ENCODE data around the gene ZNF468.
"Not testable (repeated sequence)": the region's sequence is repeated elsewhere in the genome, so short reads cannot be mapped to it uniquely, and the experiment has no call there.

The ZNF468 gene

DNA sequence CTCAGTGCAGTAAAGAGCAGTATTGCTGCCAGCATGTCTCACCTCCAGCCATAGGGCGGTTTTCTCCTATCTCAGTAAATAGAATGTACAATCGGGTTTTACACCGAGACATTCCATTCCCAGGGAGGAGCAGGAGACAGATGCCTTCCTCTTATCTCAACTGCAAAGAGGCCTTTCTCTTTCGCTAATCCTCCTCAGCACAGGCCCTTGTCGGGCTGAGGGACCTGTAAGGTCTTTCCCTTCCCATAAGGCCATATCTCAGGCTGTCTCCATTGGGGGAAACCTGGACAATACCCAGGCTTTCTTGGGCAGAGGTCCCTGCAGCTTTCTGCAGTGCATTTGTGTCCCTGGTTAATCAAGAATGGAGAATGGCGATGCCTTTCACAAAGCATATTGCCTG is 15.6 kb upstream of the ZNF468 start:
- H3K36me3 ChIP-seq (ENCODE audit: control insufficient read depth, insufficient read depth, low read length); H3K9ac ChIP-seq (ENCODE audit: low read length); H3K27ac ChIP-seq (ENCODE audit: low read depth, low read length); H3K27me3 ChIP-seq (ENCODE audit: control insufficient read depth, insufficient read depth, low read length); H3K4me1 ChIP-seq (ENCODE audit: control insufficient read depth, insufficient read depth, low read length); H3K4me3 ChIP-seq (ENCODE audit: low read length): not testable (repeated sequence)

DNA sequence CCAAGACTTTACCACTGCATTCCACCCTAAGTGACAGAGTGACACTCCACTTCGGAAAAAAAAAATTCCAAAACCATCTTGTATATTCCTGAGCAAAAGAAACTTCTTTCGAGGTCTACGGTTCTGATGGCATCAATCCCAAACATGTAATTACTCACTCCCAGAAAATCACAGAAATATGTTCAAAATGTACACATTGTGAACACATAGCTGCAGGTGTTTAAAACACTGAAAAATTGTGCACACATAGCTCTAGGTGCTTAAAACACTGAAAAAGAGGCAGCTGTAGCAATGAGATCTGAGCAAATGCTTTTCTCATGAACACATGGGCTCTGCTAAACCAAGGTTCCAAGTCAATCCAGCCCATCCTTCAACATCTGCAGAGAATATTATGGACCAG is 14.0 kb upstream of the ZNF468 start:
- Histone ChIP-seq H3K36me3 (ENCODE audit: control insufficient read depth, insufficient read depth, low read length) (no peaks in the 10 kb centered on the region), H3K27me3 (ENCODE audit: control insufficient read depth, insufficient read depth, low read length) (no peaks in the 10 kb centered on the region), H3K9ac (ENCODE audit: low read length) (no peak overlapping the region), H3K4me3 (ENCODE audit: low read length) (no peak overlapping the region), H3K27ac (ENCODE audit: low read depth, low read length) (no peak overlapping the region), H3K4me1 (ENCODE audit: control insufficient read depth, insufficient read depth, low read length) (no peaks in the 10 kb centered on the region)

GRCh38 chr19:52868031-52868430 is 10.6 kb upstream of the ZNF468 start:
- H3K27ac ChIP-seq (ENCODE audit: low read depth, low read length); H3K9ac ChIP-seq (ENCODE audit: low read length); H3K4me3 ChIP-seq (ENCODE audit: low read length); H3K36me3 ChIP-seq (ENCODE audit: control insufficient read depth, insufficient read depth, low read length); H3K27me3 ChIP-seq (ENCODE audit: control insufficient read depth, insufficient read depth, low read length); H3K4me1 ChIP-seq (ENCODE audit: control insufficient read depth, insufficient read depth, low read length): not testable (repeated sequence)

DNA sequence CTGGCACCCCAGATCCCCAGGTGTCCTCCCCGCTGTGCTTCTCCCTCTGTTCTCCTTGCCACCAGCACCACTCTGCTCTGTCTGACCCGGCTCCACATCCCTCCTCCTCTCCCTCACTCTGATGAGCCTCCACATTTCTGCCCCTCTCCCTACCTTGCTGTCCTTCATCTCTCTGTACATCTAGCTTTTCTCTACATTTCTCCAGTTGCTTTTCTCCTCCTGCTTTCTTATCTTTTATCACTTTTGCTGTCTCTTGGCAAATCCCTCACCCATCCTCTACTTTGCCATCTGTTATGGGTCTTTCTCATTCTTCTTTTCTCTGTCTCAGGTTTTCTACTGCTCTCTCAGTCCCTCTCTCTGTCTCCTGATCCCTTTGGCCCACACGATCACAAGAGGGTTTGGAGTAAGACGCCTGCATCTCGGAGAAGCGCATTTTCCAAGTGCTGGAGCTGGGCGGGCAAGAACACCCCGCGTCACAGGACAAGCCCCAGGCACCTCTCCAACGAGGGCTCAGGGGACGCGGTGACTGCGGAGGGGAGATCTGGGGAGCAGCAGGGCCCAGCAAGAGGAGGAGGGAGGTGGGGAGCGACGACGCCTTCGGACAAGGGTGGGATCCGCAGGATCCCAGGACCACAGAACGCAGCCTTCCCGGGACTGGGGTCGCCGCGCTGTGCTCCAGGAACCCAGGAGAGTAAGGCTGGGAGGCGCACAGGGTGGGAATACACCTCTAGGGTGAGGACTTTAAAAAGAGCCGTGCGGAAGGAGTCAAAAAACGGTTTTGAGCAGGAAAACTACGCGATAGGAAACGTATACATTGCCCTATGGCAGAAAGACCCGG is 660 bp downstream of the ZNF468 start:
- Histone ChIP-seq H3K9ac (ENCODE audit: low read length) (peak overlapping the region; percentile 77), H3K4me3 (ENCODE audit: low read length) (peak overlapping the region; percentile 91)
- H3K27ac ChIP-seq (ENCODE audit: low read depth, low read length); H3K36me3 ChIP-seq (ENCODE audit: control insufficient read depth, insufficient read depth, low read length); H3K27me3 ChIP-seq (ENCODE audit: control insufficient read depth, insufficient read depth, low read length); H3K4me1 ChIP-seq (ENCODE audit: control insufficient read depth, insufficient read depth, low read length): not testable (repeated sequence)

GRCh38 chr19:52847352-52847751 is 10.1 kb downstream of the ZNF468 start:
- H3K4me1 ChIP-seq (ENCODE audit: control insufficient read depth, insufficient read depth, low read length); H3K27me3 ChIP-seq (ENCODE audit: control insufficient read depth, insufficient read depth, low read length); H3K27ac ChIP-seq (ENCODE audit: low read depth, low read length); H3K9ac ChIP-seq (ENCODE audit: low read length); H3K4me3 ChIP-seq (ENCODE audit: low read length): not testable (repeated sequence)
- peaks cover 45% of the 10 kb centered on the region for H3K36me3 ChIP-seq (ENCODE audit: control insufficient read depth, insufficient read depth, low read length)

- H3K4me1 ChIP-seq (ENCODE audit: control insufficient read depth, insufficient read depth, low read length); H3K4me3 ChIP-seq (ENCODE audit: low read length); H3K27ac ChIP-seq (ENCODE audit: low read depth, low read length); H3K9ac ChIP-seq (ENCODE audit: low read length); H3K27me3 ChIP-seq (ENCODE audit: control insufficient read depth, insufficient read depth, low read length): not testable (repeated sequence)
- H3K36me3 ChIP-seq (ENCODE audit: control insufficient read depth, insufficient read depth, low read length), result peaks cover 43% of the 10 kb centered on the region
Observed at GRCh38 chr19:52840825-52841465, 16.5 kb downstream of the ZNF468 start.

DNA sequence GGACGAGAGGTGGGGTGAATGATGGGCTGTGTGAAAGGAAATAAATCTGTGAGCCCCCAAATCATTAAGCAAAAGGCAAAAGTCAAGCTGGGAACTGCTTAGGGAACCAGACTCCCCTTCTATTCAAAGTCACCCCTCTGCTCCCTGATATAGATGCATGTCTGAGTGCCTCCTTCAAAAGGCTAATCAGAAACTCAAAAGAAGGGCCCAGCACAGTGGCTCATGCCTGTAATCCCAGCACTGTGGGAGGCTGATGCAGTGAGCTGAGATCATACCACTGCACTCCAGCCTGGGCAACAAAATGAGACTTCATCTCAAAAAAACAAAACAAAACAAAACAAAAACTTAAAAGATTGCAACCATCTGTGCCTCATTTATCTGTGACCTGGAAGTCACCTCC is 23.1 kb downstream of the ZNF468 start:
- not testable (repeated sequence) for H3K27ac ChIP-seq (ENCODE audit: low read depth, low read length); H3K27me3 ChIP-seq (ENCODE audit: control insufficient read depth, insufficient read depth, low read length); H3K4me3 ChIP-seq (ENCODE audit: low read length); H3K36me3 ChIP-seq (ENCODE audit: control insufficient read depth, insufficient read depth, low read length); H3K9ac ChIP-seq (ENCODE audit: low read length); H3K4me1 ChIP-seq (ENCODE audit: control insufficient read depth, insufficient read depth, low read length)

DNA sequence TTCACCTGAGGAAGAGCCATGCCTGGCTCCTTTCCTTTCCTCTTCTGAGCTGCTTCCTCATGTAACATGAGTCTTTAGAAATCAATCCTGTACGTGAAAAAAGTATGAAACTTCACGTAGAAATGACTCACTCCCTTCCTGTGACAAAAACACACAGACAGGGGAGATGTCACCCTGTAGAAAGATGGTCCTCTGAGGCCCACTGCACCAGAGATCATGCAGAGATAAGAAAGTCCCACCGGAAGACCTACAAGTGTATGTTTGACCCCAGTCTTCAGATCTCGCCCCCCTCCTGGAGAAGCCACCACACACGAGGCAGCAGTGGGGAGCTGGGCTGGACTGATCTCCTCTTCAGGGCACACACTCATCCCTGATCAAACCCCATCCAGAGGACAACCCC is 23.9 kb downstream of the ZNF468 start:
- H3K9ac ChIP-seq (ENCODE audit: low read length); H3K4me1 ChIP-seq (ENCODE audit: control insufficient read depth, insufficient read depth, low read length); H3K4me3 ChIP-seq (ENCODE audit: low read length); H3K36me3 ChIP-seq (ENCODE audit: control insufficient read depth, insufficient read depth, low read length); H3K27ac ChIP-seq (ENCODE audit: low read depth, low read length); H3K27me3 ChIP-seq (ENCODE audit: control insufficient read depth, insufficient read depth, low read length): not testable (repeated sequence)

DNA sequence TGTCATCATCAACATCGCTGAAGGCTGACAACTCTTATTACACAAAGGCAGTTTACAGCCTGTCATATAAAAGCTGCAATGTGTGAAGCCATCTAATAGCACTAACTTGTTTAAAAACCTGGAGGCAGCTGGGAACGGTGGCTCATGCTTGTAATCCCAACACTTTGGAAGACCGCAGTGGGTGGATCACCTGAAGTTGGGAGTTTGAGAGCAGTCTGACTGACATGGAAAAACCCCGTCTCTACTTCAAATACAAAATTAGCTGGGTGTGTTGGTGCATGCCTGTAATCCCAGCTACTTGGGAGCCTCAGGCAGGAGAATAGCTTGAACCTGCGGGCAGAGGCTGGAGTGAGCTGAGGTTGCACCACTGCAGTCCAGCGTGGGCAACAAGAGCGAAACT is 27.6 kb downstream of the ZNF468 start:
- H3K36me3 ChIP-seq (ENCODE audit: control insufficient read depth, insufficient read depth, low read length); H3K4me3 ChIP-seq (ENCODE audit: low read length); H3K27ac ChIP-seq (ENCODE audit: low read depth, low read length); H3K27me3 ChIP-seq (ENCODE audit: control insufficient read depth, insufficient read depth, low read length); H3K4me1 ChIP-seq (ENCODE audit: control insufficient read depth, insufficient read depth, low read length); H3K9ac ChIP-seq (ENCODE audit: low read length): not testable (repeated sequence)

DNA sequence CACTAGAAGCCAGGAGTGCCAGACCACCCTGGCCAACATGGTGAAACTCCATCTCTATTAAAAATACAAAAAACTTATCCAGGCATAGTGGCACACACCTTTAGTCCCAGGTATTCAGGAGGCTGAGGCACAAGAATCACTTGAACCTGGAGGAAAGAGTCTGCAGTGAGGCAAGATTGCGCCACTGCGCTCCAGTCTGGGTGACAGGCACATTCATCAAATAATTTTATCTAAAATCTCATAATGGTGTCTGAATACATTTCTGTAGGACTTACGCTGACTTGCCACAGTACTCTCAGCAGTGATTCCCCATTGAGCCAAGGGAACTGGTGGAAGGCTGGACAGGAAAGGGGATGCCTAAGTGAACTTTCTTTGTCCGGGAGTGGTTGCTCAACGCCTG is 31.7 kb downstream of the ZNF468 start:
- Histone ChIP-seq H3K4me1 (ENCODE audit: control insufficient read depth, insufficient read depth, low read length) (no peaks in the 10 kb centered on the region), H3K4me3 (ENCODE audit: low read length) (no peak overlapping the region), H3K27ac (ENCODE audit: low read depth, low read length) (no peak overlapping the region), H3K36me3 (ENCODE audit: control insufficient read depth, insufficient read depth, low read length) (no peaks in the 10 kb centered on the region), H3K27me3 (ENCODE audit: control insufficient read depth, insufficient read depth, low read length) (no peaks in the 10 kb centered on the region), H3K9ac (ENCODE audit: low read length) (no peak overlapping the region)

DNA sequence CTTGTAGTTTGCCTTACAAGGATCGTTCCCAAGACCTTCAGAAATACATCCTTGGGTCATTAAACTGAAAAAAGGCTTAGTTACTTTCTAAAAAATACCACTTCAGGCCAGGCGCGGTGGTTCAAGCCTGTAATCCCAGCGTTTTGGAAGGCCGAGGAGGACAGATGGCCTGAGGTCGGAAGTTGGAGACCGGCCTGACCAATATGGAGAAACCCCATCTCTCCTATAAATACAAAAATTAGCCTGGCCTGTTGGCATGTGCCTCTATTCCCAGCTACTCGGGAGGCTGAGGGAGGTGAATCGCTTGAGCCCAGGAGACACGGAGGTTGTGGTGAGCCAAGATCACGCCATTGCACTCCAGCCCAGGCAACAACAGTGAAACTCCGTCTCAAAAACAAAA is 33.7 kb downstream of the ZNF468 start:
- Histone ChIP-seq H3K27ac (ENCODE audit: low read depth, low read length) (no peak overlapping the region), H3K9ac (ENCODE audit: low read length) (no peak overlapping the region), H3K4me3 (ENCODE audit: low read length) (no peak overlapping the region), H3K36me3 (ENCODE audit: control insufficient read depth, insufficient read depth, low read length) (no peaks in the 10 kb centered on the region), H3K4me1 (ENCODE audit: control insufficient read depth, insufficient read depth, low read length) (no peaks in the 10 kb centered on the region), H3K27me3 (ENCODE audit: control insufficient read depth, insufficient read depth, low read length) (no peaks in the 10 kb centered on the region)

GRCh38 chr19:52821204-52821960 is 36.0 kb downstream of the ZNF468 start, which contains the start of gene ZNF28:
Gene ZNF28 (minus strand): TSS chr19:52821633. CDS start chr19:52817958, 3,675 bp downstream.
- peak within 1 kb of the TSS; percentile 61 for H3K9ac ChIP-seq (ENCODE audit: low read length)
- H3K27ac ChIP-seq (ENCODE audit: low read depth, low read length); H3K36me3 ChIP-seq (ENCODE audit: control insufficient read depth, insufficient read depth, low read length): not testable (repeated sequence)

More at GRCh38 chr19:52821204-52821960, 36.0 kb downstream of the ZNF468 start, which contains the start of gene ZNF28:
- not testable (repeated sequence) for H3K4me1 ChIP-seq (ENCODE audit: control insufficient read depth, insufficient read depth, low read length); H3K27me3 ChIP-seq (ENCODE audit: control insufficient read depth, insufficient read depth, low read length)
- peak within 1 kb of the TSS; percentile 61 for H3K4me3 ChIP-seq (ENCODE audit: low read length)

All from rectal smooth muscle tissue (tissue), 1 donor.